Measurements from ENCODE around the gene FAM180A.

DNA sequence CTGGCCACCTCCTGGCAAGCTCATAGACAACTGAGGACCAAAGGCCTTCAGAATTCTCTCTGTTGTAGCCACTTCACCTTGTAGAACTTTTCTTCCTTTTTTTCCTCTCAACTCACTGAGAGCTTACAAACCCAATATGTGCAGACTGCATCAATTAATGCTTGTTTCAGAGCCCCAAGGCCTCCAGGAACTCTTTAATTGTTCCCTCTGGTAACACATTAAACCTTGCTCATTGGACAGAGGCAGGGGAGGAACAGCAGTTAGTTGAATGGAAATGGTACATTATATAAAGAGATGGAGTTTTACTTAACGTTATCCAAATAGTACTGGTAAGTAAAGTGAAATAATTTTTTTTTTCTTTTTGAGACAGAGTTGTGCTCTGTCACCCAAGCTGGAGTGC, 61.1 kb downstream of the FAM180A start:
- TF ChIP-seq, protein P1, sequence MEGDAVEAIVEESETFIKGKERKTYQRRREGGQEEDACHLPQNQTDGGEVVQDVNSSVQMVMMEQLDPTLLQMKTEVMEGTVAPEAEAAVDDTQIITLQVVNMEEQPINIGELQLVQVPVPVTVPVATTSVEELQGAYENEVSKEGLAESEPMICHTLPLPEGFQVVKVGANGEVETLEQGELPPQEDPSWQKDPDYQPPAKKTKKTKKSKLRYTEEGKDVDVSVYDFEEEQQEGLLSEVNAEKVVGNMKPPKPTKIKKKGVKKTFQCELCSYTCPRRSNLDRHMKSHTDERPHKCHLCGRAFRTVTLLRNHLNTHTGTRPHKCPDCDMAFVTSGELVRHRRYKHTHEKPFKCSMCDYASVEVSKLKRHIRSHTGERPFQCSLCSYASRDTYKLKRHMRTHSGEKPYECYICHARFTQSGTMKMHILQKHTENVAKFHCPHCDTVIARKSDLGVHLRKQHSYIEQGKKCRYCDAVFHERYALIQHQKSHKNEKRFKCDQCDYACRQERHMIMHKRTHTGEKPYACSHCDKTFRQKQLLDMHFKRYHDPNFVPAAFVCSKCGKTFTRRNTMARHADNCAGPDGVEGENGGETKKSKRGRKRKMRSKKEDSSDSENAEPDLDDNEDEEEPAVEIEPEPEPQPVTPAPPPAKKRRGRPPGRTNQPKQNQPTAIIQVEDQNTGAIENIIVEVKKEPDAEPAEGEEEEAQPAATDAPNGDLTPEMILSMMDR (IDR thresholded peaks at IDR 0.05 in 2 of 3, conservative IDR thresholded peaks at IDR 0.05 in 1 of 3; ENCODE audit: control insufficient read depth in 2 of 3, extremely low read depth in 1 of 3, insufficient read depth in 1 of 3, low read depth in 3 of 3, low read length in 3 of 3), result no peak
- no peak for TF ChIP-seq YBX1 (IDR thresholded peaks at IDR 0.05)
- no peak for TF ChIP-seq CEBPB (IDR thresholded peaks at IDR 0.05; ENCODE audit: borderline replicate concordance in 1 of 2, low read depth in 2 of 2, low read length in 2 of 2)
- no peak for TF ChIP-seq EZH2 (IDR thresholded peaks at IDR 0.05; ENCODE audit: borderline replicate concordance, control insufficient read depth, low read depth, low read length)

Measured in GM12878 (cell line).